Astrocyte of the spinal cord (primary cell): ENCODE results near the gene HTRA3.

ENCODE experiments used
- DNase-seq: peaks from one replicate; pipeline ENCODE4 v3.0.0; 2011; ENCODE audit warnings: low read depth, low spot score
- H3K4me3 ChIP-seq: 2 replicates; pipeline ENCODE4 v1.5.1; 2011; ENCODE audit warnings: low read depth, mild to moderate bottlenecking, low read length, moderate library complexity
- in situ Hi-C: cut with HindIII; loops from 2 replicates; pipeline ENCODE4 v1.10.0; 2017; ENCODE audit warnings: low sequenced_read_pairs
- TF ChIP-seq, protein P1 (sequence below): IDR thresholded peaks from 2 replicates; pipeline ENCODE4 v1.5.1; 2012; ENCODE audit warnings: low read depth, mild to moderate bottlenecking, low read length, inconsistent platforms

Gene HTRA3

DNA sequence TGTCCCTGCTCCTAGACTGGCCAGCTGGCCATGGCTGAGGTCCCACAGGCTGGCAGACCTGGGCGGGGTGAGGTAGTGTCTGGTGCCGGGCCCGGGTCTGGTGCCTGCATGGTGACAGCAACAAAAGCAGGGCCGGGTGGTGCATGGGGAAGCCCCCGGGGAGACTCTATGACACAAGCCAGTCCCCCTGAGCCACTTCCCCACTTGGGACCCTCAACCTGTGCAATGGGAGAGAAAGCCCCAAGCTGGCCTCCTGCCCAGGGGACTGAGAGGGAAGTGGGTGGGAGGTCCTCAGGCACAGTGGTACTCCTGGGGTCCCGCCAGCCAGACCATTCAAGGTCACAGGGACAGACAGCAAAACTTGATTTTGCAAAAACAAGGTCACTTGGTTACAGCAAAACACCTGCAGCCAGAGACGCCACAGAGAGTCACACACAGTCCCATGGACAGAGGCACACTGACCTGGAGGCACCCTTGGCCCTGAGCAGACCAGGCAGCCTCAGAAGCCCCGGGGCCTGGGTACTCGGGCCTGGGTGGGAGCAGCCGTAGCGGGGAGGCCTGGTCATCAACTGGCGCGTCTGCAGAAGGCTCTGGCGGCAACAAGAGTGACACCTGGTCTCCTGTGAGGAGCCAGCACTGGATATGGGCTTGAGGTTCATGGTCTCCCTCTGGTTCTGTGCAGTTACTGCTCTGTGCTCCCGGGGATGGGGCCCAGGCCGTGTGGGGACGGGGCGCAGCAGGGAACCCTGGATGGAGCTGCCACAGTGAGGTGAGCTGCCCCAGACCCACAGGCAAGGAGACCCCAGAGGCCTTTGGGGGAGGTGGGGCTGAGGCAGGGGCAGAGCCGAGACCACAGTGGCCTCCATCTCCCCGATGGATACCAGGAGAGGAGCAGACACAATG is 60.6 kb downstream of the HTRA3 start:
- in situ Hi-C loops, result no loop called here
- TF ChIP-seq, protein P1, sequence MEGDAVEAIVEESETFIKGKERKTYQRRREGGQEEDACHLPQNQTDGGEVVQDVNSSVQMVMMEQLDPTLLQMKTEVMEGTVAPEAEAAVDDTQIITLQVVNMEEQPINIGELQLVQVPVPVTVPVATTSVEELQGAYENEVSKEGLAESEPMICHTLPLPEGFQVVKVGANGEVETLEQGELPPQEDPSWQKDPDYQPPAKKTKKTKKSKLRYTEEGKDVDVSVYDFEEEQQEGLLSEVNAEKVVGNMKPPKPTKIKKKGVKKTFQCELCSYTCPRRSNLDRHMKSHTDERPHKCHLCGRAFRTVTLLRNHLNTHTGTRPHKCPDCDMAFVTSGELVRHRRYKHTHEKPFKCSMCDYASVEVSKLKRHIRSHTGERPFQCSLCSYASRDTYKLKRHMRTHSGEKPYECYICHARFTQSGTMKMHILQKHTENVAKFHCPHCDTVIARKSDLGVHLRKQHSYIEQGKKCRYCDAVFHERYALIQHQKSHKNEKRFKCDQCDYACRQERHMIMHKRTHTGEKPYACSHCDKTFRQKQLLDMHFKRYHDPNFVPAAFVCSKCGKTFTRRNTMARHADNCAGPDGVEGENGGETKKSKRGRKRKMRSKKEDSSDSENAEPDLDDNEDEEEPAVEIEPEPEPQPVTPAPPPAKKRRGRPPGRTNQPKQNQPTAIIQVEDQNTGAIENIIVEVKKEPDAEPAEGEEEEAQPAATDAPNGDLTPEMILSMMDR, result no peak
- DNase-seq, result no peak
- no peak overlapping the region for H3K4me3 ChIP-seq

DNA sequence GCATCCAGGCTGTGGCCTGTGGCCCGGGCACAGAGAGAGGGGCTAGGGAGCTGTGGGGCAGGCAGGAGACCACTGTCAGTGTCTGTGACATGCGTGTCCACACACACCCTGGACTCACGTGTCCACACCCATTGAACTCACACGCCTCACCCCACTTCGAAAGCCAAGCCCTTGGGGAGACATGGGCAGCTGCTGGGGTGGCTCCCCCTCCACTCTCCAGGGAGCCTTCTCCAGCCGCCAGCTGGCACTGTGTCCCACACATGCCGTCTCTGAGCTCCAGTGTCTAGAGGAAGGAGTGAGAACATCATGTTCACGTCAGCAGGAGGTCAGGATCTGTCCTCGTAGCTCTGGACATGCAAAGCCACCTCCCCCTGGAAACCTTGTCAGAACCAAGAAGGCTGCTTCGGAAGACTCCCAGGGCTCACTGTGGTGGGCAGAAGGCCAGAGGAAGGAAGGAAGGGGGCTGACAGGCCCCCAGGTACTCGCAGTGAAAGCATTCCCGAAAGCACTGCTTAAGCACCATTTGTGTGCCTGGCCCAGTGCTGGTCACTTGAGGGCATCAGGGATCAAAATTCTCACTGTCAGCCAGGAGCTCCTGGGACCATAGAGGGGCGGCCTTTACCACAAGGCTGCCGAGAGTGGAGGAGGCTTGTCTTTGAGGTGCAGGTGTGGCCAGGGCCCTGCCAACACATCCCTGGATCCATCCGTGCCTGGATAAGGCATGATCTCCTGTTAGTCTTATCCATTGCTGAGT is 61.4 kb downstream of the HTRA3 start:
- H3K4me3 ChIP-seq, result no peak overlapping the region
- DNase-seq, result no peak
- in situ Hi-C loops, result no loop called here
- TF ChIP-seq, protein P1, result no peak

DNA sequence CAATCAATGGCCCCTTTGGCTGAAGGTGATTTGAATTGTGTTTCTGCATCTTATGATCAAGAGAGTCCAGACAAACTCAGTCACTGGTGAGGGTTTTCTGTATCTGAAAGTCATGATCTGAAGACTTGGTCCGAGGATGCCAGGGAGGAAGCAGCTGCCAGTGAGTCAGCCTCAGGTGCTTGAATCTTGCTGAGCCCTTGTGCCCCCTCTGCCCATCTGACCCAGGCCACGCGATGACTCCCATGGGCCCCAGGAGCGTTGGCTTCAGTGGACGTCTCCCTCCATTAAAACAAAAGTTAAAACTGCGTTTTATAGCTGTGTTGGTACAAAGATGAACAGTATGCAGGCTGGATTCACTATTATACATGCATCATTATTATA is 62.0 kb downstream of the HTRA3 start:
- H3K4me3 ChIP-seq, result no peak overlapping the region
- in situ Hi-C loops, result no loop called here
- no peak for DNase-seq
- TF ChIP-seq, protein P1, result no peak

DNA sequence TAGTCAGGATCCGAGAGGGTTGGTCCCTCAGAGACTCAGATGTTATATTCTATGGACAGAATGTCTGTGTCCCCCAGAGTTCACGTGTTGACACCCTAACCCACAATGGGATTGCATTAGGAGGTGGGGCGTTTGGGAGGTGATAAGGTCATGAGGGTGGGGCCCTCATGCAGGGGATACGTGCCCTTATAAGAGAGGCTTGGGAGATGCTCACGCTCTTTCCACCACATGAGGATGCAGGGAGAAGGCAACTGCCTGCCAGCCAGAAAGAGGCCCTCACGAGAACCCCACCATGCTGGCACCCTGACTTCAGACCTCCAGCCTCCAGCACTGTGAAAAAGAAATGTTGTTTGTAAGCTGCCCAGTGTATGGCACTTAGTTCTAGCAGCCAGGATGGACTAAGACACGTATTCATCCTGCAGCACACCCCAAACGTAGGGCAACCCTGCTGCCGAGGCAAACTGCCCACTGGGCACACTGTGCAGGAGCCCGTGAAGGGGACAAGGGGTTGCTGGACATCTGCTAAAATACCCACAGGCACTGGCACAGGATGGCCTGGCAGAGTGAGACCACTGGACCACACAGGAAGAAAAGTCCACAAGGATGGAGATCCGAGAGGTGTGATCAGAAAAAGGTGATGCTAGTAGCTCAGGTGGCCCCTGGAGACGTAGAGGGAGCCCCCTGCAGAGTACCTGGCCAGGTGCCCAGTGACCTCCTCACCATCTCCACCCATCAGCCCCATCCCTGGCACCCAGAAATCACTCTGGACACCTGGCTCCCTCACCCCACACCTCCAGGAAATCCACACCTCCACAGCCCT is 62.7 kb downstream of the HTRA3 start:
- DNase-seq, result no peak
- TF ChIP-seq, protein P1, result no peak
- H3K4me3 ChIP-seq, result no peak overlapping the region
- in situ Hi-C loops, result no loop called here

DNA sequence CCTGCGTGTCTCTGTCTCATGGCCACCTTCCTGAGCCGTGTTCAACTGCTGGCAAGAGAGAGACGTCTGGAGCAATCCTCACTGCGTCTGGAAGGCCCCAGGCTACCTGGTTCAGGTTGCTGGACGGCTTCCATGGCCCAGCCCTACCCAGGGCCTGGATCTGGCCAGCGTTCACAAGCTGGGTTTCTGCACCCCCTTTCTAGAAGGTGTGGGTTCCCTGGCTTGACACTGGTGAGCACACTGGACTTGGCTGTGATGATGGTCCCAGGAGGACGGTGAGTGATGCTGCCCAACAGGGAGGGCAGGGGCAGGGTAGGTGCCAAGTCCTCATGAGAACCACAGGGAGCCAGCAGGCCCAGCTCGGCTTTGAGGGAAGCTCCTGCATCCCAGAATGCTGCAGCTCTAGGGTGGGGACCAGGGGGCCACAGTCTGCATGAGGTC is 63.4 kb downstream of the HTRA3 start:
- H3K4me3 ChIP-seq, result no peak overlapping the region
- TF ChIP-seq, protein P1, result no peak
- DNase-seq, result no peak
- in situ Hi-C loops, result no loop called here

DNA sequence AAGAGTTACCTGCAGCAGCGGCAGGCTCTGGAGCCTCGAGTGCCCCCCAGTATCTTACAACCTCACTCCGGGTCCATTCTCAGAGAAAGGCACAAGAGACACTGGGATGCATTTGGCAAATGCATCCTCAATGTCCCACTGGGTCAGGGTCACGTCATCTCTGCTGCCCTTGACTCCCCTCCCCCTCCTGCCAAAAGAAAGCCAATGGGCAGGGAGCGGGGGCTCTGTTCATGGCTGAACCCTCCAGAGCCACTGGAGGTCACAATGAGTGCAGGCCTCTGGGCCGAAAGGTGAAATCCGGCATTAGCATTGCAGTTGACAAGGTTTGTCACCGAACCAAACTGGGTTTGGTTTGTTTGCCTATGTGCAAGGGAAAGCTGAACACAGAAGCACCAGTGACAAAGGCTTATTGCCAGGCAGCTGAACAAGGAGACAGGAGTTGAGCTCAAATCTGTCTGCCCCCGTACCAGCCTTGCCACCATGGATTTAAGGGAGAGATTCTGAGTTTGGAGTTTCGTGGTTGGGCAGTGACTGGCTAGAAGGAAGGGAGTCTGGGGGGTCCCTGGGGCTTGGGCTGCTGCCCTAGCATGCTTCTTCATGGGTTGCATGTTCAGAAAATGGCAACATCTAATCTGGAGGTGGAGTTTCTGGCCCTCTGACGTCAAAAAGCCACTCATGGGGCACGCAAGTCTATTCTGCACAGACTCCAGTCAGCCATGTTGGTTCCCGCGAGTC is 64.3 kb downstream of the HTRA3 start:
- in situ Hi-C loops, result no loop called here
- TF ChIP-seq, protein P1, result no peak
- H3K4me3 ChIP-seq, result no peak overlapping the region
- DNase-seq, result no peak
